Right ventricle myocardium superior (tissue), 1 donor: ENCODE results near the gene BCAS1. TPM values are rescaled to one million over a fixed set of nuclear protein-coding genes. Genes with fewer than 3 reads are reported as not detected.
A peak's percentile ranks its signal among the peaks of the same experiment; 100 is the strongest.
"Not testable (repeated sequence)": the region's sequence is repeated elsewhere in the genome, so short reads cannot be mapped to it uniquely, and the experiment has no call there.

Experiments
- ATAC-seq: fragments of 200-7000 bp; cut with Tn5 transposase; one replicate; pipeline ENCODE4 v1.9.1; 2020; ENCODE audit warnings: mild to moderate bottlenecking; ENCODE audit not compliant: poor library complexity
- DNase-seq: peaks from one replicate; pipeline ENCODE4 v3.0.0-alpha.2; 2020
- intact Hi-C: fragments of 100-400 bp; cut with DNase I; formaldehyde crosslinking; loops from one replicate; pipeline ENCODE4 v1.11.2; 2022
- total RNA-seq: library from RNA; stranded (reverse); fragmentation: NEBNext Ultra II Directional; extraction: Animal tissue kit (Norgen Biotek cat#: 25700); gene quantifications from one replicate; pipeline ENCODE4 v1.2.1, GENCODE V29; 2021
- donor health status: DM: no; HTN: yes; CAD: no; lungs with severe emphysema.

BCAS1 gene
- total RNA-seq, 1 donor from 2014 or later, result not detected

DNA sequence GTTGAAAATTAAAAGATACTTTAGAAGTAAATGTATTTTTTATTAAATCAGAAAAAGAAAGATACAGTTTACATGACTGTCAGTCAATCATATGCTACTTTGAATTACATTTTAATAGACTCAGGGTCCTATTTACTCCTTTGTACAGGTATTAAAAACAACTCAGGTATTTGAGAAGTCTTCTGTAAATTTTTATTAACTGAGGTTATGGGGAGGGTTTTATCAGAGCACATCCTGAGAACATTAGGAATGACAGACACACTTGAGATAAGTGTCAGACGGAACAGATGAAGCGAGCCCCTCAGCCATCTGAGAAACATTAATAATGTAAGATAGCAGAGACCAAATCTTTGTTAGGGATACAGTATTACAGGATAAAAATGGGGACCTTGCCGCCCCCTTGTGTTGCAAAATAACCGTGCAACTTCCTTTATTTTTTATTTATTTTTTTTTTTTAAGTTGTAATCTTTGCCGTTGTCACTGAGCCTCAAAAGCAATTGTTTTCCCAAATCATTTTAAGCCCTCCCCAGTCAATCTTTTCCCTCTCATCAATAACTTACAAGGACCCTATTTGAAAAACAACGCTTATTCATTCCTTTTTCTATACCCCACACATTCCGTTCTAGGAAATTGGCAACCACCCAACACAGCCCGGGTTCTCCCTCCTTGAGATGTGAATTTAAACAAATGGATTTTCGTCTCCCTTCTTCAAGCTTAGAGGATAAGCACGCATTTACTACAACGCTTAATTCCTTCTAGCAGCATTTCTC lies 126.7 kb downstream of the BCAS1 start:
- intact Hi-C loops, result loop anchor here (5.0 to 10.0 kb wide), 2 partner anchors 209 to 366 kb away; no protein-coding TSS in a partner anchor
- ATAC-seq, result no peak
- DNase-seq, result no peak

DNA sequence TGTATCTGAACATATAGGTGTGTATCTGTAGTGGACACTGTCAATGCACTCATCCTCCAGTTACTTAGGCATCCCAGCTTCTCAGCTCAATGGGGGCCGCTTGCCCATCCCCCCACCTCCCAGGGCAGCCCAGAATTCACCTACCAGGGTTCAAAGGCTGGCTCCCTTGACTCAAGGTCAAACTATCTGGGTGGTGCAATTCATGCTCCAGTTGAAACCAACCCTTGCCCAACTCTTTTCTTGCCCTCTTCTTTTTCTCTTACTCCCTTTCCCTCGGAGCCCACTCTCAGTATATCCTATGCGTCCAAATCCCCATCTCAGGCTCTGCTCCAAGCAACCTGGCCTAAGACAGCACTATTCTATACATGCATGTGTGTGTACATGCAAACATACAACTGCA lies 127.4 kb downstream of the BCAS1 start:
- ATAC-seq, result no peak
- no peak for DNase-seq
- intact Hi-C loops, result loop anchor here (5.0 to 10.0 kb wide), 2 partner anchors 208 to 366 kb away; no protein-coding TSS in a partner anchor

DNA sequence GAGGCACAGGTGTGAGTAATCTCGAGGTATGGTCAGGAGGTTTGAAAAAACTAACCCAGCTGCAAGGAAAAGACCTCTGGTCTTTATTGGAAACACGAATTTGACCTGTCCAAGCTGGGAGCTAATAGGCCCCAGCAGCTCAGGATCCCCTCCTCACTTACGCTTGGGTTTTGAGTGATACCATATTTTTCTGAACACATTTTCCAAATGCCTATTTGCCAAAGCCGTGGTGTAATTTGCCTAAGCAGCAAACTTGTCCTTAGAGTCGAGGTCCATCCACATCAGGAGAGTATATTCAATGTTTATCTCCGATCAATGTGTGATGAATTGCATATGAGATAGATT lies 128.0 kb downstream of the BCAS1 start:
- intact Hi-C loops, result loop anchor here (5.0 to 10.0 kb wide), 2 partner anchors 208 to 365 kb away; no protein-coding TSS in a partner anchor
- ATAC-seq, result no peak
- DNase-seq, result no peak

- no peak for ATAC-seq
- intact Hi-C loops, result loop anchor here (5.0 to 10.0 kb wide), 2 partner anchors 207 to 365 kb away; no protein-coding TSS in a partner anchor
- no peak for DNase-seq
Observed at GRCh38 chr20:53941680-53942471, 128.5 kb downstream of the BCAS1 start.

GRCh38 chr20:53940907-53941545 lies 129.4 kb downstream of the BCAS1 start:
- intact Hi-C loops, result loop anchor here (5.0 to 10.0 kb wide), 2 partner anchors 206 to 364 kb away; no protein-coding TSS in a partner anchor
- DNase-seq, result peak; percentile 68
- ATAC-seq, result peak; percentile 26

DNA sequence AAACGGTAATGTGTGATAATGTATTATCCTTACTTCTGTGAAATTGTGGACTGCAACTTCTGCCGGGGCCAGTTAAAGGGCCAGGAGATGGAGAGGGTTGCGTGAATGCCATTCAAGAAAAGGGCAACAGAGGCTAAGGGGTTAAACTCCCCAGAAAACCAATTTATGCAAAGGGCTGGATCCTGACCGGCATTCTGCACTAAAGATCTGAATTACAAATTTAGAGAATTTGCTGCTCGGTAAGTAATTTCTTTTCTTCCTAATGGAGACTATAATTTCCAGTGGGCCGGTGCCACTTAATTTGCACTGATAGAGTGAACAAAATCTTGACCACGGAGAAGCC lies 130.1 kb downstream of the BCAS1 start:
- intact Hi-C loops, result loop anchor here (5.0 to 10.0 kb wide), 2 partner anchors 206 to 363 kb away; no protein-coding TSS in a partner anchor
- ATAC-seq (no peak), DNase-seq (no peak)

DNA sequence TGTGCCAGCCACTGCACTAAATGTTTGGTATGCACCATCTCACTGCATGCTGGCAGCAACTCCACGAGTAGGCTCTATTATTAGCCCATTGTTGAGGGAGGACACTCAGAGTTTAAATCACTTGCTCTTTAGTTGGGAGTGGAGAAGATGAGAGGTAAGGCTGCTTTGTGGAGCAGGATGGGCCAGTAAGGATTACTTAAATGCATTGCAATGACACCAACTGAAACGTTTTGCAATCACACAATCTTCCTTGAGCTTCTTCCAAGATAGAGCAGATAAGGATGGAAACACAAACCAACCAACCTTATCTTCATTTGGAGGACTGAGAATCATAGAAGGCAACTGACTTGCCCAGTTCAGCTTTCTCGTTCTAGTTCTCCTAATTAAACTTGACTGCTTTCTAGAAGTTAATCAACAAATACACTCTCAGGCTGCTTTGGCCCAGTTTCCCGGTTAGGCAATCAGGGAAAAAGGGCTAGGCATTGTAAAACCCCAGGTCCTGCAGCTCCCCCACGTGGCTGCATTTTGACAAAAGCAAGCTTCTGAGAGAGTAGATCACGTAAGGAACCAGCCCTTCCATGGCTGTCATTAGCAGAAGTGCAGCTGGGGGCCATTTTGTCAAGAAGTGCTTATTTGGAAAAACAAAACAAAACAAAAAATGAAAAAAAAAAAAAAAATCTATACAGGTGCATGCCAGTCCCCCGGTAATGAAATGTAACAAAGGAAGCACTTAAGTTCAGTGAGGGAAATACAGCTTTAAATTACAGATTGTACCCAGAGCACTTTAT lies 130.6 kb downstream of the BCAS1 start:
- ATAC-seq (peak; percentile 94), DNase-seq (peak; percentile 96)
- intact Hi-C loops, result loop anchor here (5.0 to 10.0 kb wide), 2 partner anchors 205 to 362 kb away; no protein-coding TSS in a partner anchor

- DNase-seq, result no peak
- intact Hi-C loops, result no loop called here
- peak; percentile 16 for ATAC-seq
Observed at GRCh38 chr20:53939190-53939571, 131.2 kb downstream of the BCAS1 start.

- intact Hi-C loops, result no loop called here
- DNase-seq (no peak), ATAC-seq (no peak)
Observed at GRCh38 chr20:53938739-53939138, 131.7 kb downstream of the BCAS1 start.

- DNase-seq, result no peak
- intact Hi-C loops, result no loop called here
Observed at GRCh38 chr20:53937929-53938367, 132.4 kb downstream of the BCAS1 start.

GRCh38 chr20:53937339-53937741 lies 133.1 kb downstream of the BCAS1 start:
- ATAC-seq (no peak), DNase-seq (no peak)
- intact Hi-C loops, result no loop called here

More at GRCh38 chr20:53937929-53938367, 132.4 kb downstream of the BCAS1 start:
- ATAC-seq, result no peak

DNA sequence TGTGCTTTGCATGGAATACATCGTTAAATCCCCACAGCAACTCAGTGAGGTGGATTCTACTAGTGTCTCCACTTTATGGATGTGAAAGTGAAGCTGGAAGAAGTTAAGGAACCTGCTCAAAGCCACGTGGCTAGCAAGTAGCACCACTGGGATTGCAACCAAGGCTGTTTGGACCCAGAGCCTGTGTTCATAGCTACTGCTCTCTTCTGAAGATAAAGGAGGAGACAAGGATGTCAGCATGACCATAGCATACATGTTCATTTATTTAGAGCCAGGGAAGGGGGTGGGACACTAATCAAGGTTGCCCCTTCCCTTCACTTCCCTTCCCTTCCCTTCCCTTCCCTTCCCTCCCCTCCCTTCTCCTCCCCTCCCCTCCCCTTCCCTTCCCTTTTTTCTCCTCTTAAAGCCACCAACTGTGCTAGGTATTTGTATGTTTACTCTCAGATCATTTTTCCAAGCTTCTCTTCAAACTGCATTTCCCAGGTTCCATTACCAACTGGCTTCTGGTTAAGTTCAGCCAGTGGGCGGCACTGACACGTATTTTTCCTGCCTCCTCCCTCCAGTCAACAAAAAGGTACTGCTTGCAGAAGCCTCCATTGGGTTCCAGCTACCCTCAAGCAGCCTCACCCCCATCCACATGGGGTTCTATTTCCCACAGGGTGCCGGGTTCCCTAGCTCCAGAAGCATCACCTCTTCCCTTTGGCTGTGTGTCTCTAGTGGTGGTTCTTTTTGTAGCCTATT lies 134.9 kb downstream of the BCAS1 start:
- DNase-seq (no peak), ATAC-seq (no peak)
- intact Hi-C loops, result no loop called here

GRCh38 chr20:53934421-53935343 lies 135.7 kb downstream of the BCAS1 start:
- ATAC-seq, result peak; percentile 70
- DNase-seq, result peak; percentile 50

DNA sequence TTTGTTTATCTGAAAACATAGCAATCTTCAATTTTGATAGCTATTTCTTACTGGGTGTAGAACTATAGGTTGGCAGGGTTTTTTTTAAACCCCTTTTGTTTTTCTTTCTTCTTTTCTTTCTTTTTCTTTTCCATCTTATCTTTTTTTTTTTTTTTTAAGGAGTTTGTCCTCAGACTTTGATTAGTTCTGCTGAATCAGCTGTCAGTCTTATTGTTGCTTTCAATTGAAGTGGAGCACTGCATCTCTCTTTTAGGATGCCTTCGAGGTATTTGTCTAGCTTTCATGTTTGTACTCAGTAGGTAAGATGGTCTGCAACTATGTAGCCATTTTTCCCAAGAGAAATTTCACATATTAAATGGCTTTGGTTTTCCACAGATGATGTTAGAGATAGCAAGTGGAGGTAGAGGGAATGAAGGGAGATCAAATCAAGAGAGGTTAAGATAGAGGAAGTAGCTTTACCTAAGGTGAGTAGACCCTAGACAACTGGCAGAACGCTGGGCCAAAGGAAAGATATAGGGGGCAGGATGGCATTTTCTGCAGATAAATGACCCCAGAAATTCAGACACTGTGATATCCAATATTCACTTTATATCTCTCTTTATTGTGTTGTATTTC lies 137.1 kb downstream of the BCAS1 start:
- no peak for ATAC-seq
- intact Hi-C loops, result no loop called here
- DNase-seq, result no peak

More at GRCh38 chr20:53934421-53935343, 135.7 kb downstream of the BCAS1 start:
- intact Hi-C loops, result no loop called here

GRCh38 chr20:53932655-53933192 lies 137.7 kb downstream of the BCAS1 start:
- intact Hi-C loops, DNase-seq, ATAC-seq: not testable (repeated sequence)

- DNase-seq (no peak), ATAC-seq (no peak)
- intact Hi-C loops, result no loop called here
Observed at GRCh38 chr20:53931597-53931996, 138.8 kb downstream of the BCAS1 start.
